HepG2 (cell line): ENCODE data around the gene ILKAP. TPM values are rescaled to one million over a fixed set of nuclear protein-coding genes. Genes with fewer than 3 reads are reported as not detected.

Experiments used
- ARHGAP35 ChIP-seq: sonication (generic); formaldehyde crosslinking; IDR thresholded peaks from 2 replicates; pipeline ENCODE4 v1.9.0; 2022; ENCODE audit warnings: mild to moderate bottlenecking, inconsistent platforms, moderate library complexity, missing genetic modification reagents, borderline replicate concordance
- EHMT2 ChIP-seq: fragments of 200-600 bp; sonication (generic); IDR thresholded peaks from 2 replicates; pipeline ENCODE4 v1.7.0; 2017; ENCODE audit warnings: antibody characterized with exemption, low read depth, low read length, borderline replicate concordance
- IRF2 ChIP-seq: IDR thresholded peaks from 2 replicates; pipeline ENCODE4 v1.6.1; 2018; ENCODE audit warnings: missing genetic modification reagents, missing compliant biosample characterization
- KAT2B ChIP-seq: fragments of 150-350 bp; IDR thresholded peaks from 2 replicates; pipeline ENCODE4 v1.6.1; 2014; ENCODE audit warnings: low read depth, low read length, borderline replicate concordance
- KAT8 ChIP-seq: IDR thresholded peaks from 2 replicates; pipeline ENCODE4 v1.6.1; 2016; ENCODE audit warnings: missing genetic modification reagents, missing compliant biosample characterization
- NPAS2 ChIP-seq: sonication (generic); formaldehyde crosslinking; IDR thresholded peaks from 2 replicates; pipeline ENCODE4 v1.8.0; 2022; ENCODE audit warnings: mild to moderate bottlenecking, missing genetic modification reagents, borderline replicate concordance
- POLR2A ChIP-seq, 2 experiments: IDR thresholded peaks; 2 replicates each; pipeline ENCODE4 v1.6.1; 2011; ENCODE audit warnings: low read depth in 2 of 2, low read length in 2 of 2, mild to moderate bottlenecking in 1 of 2, moderate library complexity in 1 of 2; ENCODE audit not compliant: insufficient read depth in 1 of 2
- PPARG ChIP-seq: conservative IDR thresholded peaks from 2 replicates; pipeline ENCODE4 v1.6.1; 2016; ENCODE audit warnings: missing biosample characterization, missing genetic modification reagents
- PTBP1 ChIP-seq: fragments of 200-400 bp; formaldehyde crosslinking; IDR thresholded peaks from 2 replicates; pipeline ENCODE4 v1.6.1; 2018; ENCODE audit warnings: low read length, low read depth; ENCODE audit not compliant: poor library complexity, severe bottlenecking
- RBM39 ChIP-seq: fragments of 200-400 bp; formaldehyde crosslinking; IDR thresholded peaks from one replicate; pipeline ENCODE4 v1.6.1; 2018; ENCODE audit warnings: antibody characterized with exemption, mild to moderate bottlenecking, low read depth, low read length; ENCODE audit not compliant: poor library complexity, severe bottlenecking
- SAFB2 ChIP-seq: sonication (generic); formaldehyde crosslinking; IDR thresholded peaks from 2 replicates; pipeline ENCODE4 v1.5.1; 2020; ENCODE audit warnings: missing genetic modification reagents, low read depth, mild to moderate bottlenecking, borderline replicate concordance
- SKI ChIP-seq: fragments of 450-650 bp; IDR thresholded peaks from one replicate; pipeline ENCODE4 v1.6.1; 2018; ENCODE audit warnings: mild to moderate bottlenecking; ENCODE audit not compliant: partially characterized antibody
- SNRNP70 ChIP-seq: fragments of 200-400 bp; formaldehyde crosslinking; IDR thresholded peaks from 2 replicates; pipeline ENCODE4 v1.6.1; 2017; ENCODE audit warnings: mild to moderate bottlenecking, low read depth, low read length, moderate library complexity
- SP4 ChIP-seq: sonication (generic); formaldehyde crosslinking; IDR thresholded peaks from 2 replicates; pipeline ENCODE4 v1.8.1; 2023; ENCODE audit warnings: mild to moderate bottlenecking, missing genetic modification reagents
- SUZ12 ChIP-seq: fragments of 150-350 bp; IDR thresholded peaks from 2 replicates; pipeline ENCODE4 v1.6.1; 2014; ENCODE audit warnings: low read depth, low read length
- SYNCRIP ChIP-seq: fragments of 200-400 bp; formaldehyde crosslinking; IDR thresholded peaks from 2 replicates; pipeline ENCODE4 v1.6.1; 2018; ENCODE audit warnings: mild to moderate bottlenecking, low read depth, low read length; ENCODE audit not compliant: insufficient read depth
- THYN1 ChIP-seq: sonication (generic); formaldehyde crosslinking; IDR thresholded peaks from 2 replicates; pipeline ENCODE4 v1.8.1; 2023; ENCODE audit warnings: low read depth, mild to moderate bottlenecking, moderate library complexity, missing genetic modification reagents, borderline replicate concordance
- YEATS4 ChIP-seq: sonication (generic); formaldehyde crosslinking; IDR thresholded peaks from 2 replicates; pipeline ENCODE4 v1.4.0; 2020; ENCODE audit warnings: missing genetic modification reagents, borderline replicate concordance
- ZNF235 ChIP-seq: sonication (generic); formaldehyde crosslinking; IDR thresholded peaks from 2 replicates; pipeline ENCODE4 v1.8.1; 2023; ENCODE audit warnings: mild to moderate bottlenecking, missing genetic modification reagents, borderline replicate concordance
- ZNF598 ChIP-seq: sonication (generic); formaldehyde crosslinking; IDR thresholded peaks from 2 replicates; pipeline ENCODE4 v1.5.1; 2020; ENCODE audit warnings: mild to moderate bottlenecking, missing genetic modification reagents, borderline replicate concordance
- ZNF737 ChIP-seq: sonication (generic); formaldehyde crosslinking; IDR thresholded peaks from 2 replicates; pipeline ENCODE4 v1.5.0; 2020; ENCODE audit warnings: missing genetic modification reagents, mild to moderate bottlenecking, borderline replicate concordance
- polyA plus RNA-seq, 8 experiments: library from polyadenylated mRNA; depleted of rRNA in 3 of 8; stranded (reverse) in 7 of 8; unstranded in 1 of 8; fragments of >200 nt; fragmentation: Illumina TruSeq in 4 of 8; extraction: Trizol in 4 of 8; gene quantifications; 2 replicates each; pipeline versions ENCODE4 v1.2.1 to v1.2.3, GENCODE V29; 2011 to 2016; ENCODE audit warnings: low read depth in 4 of 8, missing spikeins in 1 of 8, mixed read lengths in 1 of 8; ENCODE audit not compliant: insufficient read depth in 1 of 8
- total RNA-seq, 5 experiments: library from RNA; depleted of rRNA; stranded (reverse); fragments of >200 nt; fragmentation: Illumina TruSeq; extraction: Trizol; gene quantifications; 2 replicates each; pipeline ENCODE4 v1.2.3, GENCODE V29; 2016; ENCODE audit warnings: low read depth in 1 of 5
- TF ChIP-seq, protein P1 (sequence below): sonication (generic); formaldehyde crosslinking; IDR thresholded peaks from 2 replicates; pipeline ENCODE4 v1.5.0; 2020; ENCODE audit warnings: missing genetic modification reagents, mild to moderate bottlenecking, borderline replicate concordance
- TF ChIP-seq, protein P2 (sequence below): sonication (generic); formaldehyde crosslinking; IDR thresholded peaks from 2 replicates; pipeline ENCODE4 v1.8.1; 2023; ENCODE audit warnings: mild to moderate bottlenecking, missing genetic modification reagents, borderline replicate concordance
- TF ChIP-seq, protein P3 (sequence below): sonication (generic); formaldehyde crosslinking; IDR thresholded peaks from 2 replicates; pipeline ENCODE4 v1.9.0; 2021; ENCODE audit warnings: missing genetic modification reagents, borderline replicate concordance

The ILKAP gene
- total and polyA plus RNA-seq, 2 of the 13 experiments (the other 11 are each of a cell fraction or from before 2014, with no cell fraction given): 29.6 to 33.1 TPM

DNA sequence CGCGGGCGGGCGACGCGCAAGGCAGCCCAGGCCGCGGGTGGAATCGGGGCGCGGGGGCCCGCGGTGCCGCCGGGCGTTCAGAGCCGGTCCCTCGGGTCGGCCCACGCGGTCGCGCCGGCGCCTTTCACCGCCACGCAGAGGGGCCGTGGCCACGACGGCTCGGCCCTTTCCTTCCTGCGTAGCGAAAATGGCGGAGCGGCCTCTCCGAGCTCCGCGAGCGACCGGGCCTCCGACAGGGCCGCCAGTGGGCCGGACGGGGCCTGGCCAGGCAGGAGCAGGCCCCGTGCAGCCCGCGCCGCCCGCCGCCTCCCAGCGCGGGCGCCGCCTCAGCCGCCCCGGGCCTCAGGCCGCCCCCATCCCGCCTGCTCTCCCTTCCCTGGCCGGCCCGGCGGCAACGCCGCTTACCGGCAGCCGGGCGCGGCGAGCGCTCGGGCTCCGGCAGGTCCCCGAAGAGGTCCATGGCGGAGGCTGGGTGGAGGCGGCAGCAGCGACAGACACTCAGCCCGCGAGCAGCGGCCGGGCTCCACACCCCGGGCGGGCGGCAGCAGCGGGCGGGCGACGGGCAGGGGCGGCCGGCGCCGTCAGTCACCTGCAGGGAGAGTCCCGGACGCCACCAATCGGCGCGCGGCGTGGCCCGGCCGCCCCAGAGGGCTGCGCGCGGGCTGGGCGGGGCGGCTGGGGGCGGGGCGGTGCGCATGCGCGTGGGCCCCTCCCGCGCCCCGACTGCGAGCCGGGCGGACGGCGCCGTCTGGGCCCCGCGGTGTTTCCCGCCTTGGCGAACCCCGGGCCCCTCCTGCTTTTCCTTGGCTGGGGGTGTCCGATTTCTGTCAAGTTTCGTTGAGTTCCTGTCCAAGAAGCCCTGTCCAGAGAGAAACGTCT, at the start of gene ILKAP (continued):
- TF ChIP-seq ZNF235 (CRISPR knock-in tag) (no peak), POLR2A (IDR thresholded peaks at IDR 0.05; ENCODE audit: insufficient read depth in 1 of 2, low read depth in 2 of 2, low read length in 2 of 2) (peak; percentile 65 to 85), EHMT2 (no peak), RBM39 (peak; percentile 68), NPAS2 (CRISPR knock-in tag) (no peak), SP4 (CRISPR knock-in tag) (no peak), SYNCRIP (no peak), SKI (peak; percentile 60), SAFB2 (CRISPR knock-in tag) (no peak), ZNF737 (CRISPR knock-in tag) (0 out of 2 replicates have a peak, but pooled peaks have one; percentile 58), KAT2B (no peak), ARHGAP35 (CRISPR knock-in tag) (no peak), THYN1 (CRISPR knock-in tag) (no peak), SUZ12 (no peak), IRF2 (CRISPR knock-in tag) (no peak; the same call in 1 of the 2 replicates), YEATS4 (peak; percentile 67; the same call in 1 of the 2 replicates), SNRNP70 (no peak), PPARG (CRISPR knock-in tag) (no peak), PTBP1 (no peak), ZNF598 (CRISPR knock-in tag) (peak; percentile 61; the same call in 1 of the 2 replicates), KAT8 (CRISPR knock-in tag) (peak; percentile 65)
- TF ChIP-seq, protein P1, sequence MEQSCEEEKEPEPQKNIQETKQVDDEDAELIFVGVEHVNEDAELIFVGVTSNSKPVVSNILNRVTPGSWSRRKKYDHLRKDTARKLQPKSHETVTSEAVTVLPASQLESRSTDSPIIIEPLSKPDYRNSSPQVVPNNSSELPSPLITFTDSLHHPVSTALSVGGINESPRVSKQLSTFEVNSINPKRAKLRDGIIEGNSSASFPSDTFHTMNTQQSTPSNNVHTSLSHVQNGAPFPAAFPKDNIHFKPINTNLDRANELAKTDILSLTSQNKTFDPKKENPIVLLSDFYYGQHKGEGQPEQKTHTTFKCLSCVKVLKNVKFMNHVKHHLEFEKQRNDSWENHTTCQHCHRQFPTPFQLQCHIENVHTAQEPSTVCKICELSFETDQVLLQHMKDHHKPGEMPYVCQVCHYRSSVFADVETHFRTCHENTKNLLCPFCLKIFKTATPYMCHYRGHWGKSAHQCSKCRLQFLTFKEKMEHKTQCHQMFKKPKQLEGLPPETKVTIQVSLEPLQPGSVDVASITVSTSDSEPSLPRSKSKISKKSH (CRISPR knock-in tag): 0 out of 2 replicates have a peak, but pooled peaks have one; percentile 72
- TF ChIP-seq, protein P2, sequence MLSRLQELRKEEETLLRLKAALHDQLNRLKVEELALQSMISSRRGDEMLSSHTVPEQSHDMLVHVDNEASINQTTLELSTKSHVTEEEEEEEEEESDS: peak; percentile 69; the same call in 1 of the 2 replicates
- TF ChIP-seq, protein P3, sequence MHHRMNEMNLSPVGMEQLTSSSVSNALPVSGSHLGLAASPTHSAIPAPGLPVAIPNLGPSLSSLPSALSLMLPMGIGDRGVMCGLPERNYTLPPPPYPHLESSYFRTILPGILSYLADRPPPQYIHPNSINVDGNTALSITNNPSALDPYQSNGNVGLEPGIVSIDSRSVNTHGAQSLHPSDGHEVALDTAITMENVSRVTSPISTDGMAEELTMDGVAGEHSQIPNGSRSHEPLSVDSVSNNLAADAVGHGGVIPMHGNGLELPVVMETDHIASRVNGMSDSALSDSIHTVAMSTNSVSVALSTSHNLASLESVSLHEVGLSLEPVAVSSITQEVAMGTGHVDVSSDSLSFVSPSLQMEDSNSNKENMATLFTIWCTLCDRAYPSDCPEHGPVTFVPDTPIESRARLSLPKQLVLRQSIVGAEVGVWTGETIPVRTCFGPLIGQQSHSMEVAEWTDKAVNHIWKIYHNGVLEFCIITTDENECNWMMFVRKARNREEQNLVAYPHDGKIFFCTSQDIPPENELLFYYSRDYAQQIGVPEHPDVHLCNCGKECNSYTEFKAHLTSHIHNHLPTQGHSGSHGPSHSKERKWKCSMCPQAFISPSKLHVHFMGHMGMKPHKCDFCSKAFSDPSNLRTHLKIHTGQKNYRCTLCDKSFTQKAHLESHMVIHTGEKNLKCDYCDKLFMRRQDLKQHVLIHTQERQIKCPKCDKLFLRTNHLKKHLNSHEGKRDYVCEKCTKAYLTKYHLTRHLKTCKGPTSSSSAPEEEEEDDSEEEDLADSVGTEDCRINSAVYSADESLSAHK (CRISPR knock-in tag): no peak
